Endodermal cell (in vitro differentiated cells): ENCODE data around the gene GHRHR. TPM values are rescaled to one million over a fixed set of nuclear protein-coding genes. Genes with fewer than 3 reads are reported as not detected.

ENCODE experiments used
- DNase-seq: peaks from one replicate; pipeline ENCODE4 v3.0.0-alpha.2; 2017
- H3K27ac ChIP-seq: 2 replicates; pipeline ENCODE4 v1.5.1; 2013; ENCODE audit warnings: mild to moderate bottlenecking, low read depth, low read length, moderate library complexity
- H3K27me3 ChIP-seq: 2 replicates; pipeline ENCODE4 v1.6.1; 2013; ENCODE audit warnings: mild to moderate bottlenecking, low read length, moderate library complexity; ENCODE audit not compliant: insufficient read depth, control insufficient read depth, poor library complexity, severe bottlenecking
- H3K36me3 ChIP-seq: 2 replicates; pipeline ENCODE4 v1.7.0; 2013; ENCODE audit warnings: mild to moderate bottlenecking, low read length, moderate library complexity; ENCODE audit not compliant: control insufficient read depth, insufficient read depth
- H3K4me1 ChIP-seq: one replicate; pipeline ENCODE4 v1.7.0; 2013; ENCODE audit warnings: low read length; ENCODE audit not compliant: control insufficient read depth, insufficient read depth
- H3K4me3 ChIP-seq: 2 replicates; pipeline ENCODE4 v1.5.1; 2013; ENCODE audit warnings: mild to moderate bottlenecking, low read length, moderate library complexity
- H3K9ac ChIP-seq: 2 replicates; pipeline ENCODE4 v1.6.1; 2013; ENCODE audit warnings: mild to moderate bottlenecking, low read length, moderate library complexity; ENCODE audit not compliant: poor library complexity, severe bottlenecking; ENCODE audit errors: extremely low read depth
- H3K9me3 ChIP-seq: 2 replicates; pipeline ENCODE4 v1.6.1; 2013; ENCODE audit warnings: mild to moderate bottlenecking, low read length, moderate library complexity; ENCODE audit not compliant: control insufficient read depth
- H3K27ac Mint-ChIP-seq: 2 replicates; pipeline ENCODE4 v1.8.0; 2020; ENCODE audit warnings: mixed read lengths
- H3K27me3 Mint-ChIP-seq: 2 replicates; pipeline ENCODE4 v1.8.0; 2021; ENCODE audit warnings: mild to moderate bottlenecking, mixed read lengths; ENCODE audit not compliant: insufficient read depth
- H3K36me3 Mint-ChIP-seq: 2 replicates; pipeline ENCODE4 v1.8.0; 2020; ENCODE audit warnings: low read depth, mixed read lengths
- H3K4me1 Mint-ChIP-seq: 2 replicates; pipeline ENCODE4 v1.8.0; 2020; ENCODE audit warnings: mixed read lengths
- H3K4me3 Mint-ChIP-seq: 2 replicates; pipeline ENCODE4 v1.8.0; 2020; ENCODE audit warnings: mild to moderate bottlenecking, moderate library complexity, mixed read lengths
- H3K9me3 Mint-ChIP-seq: 2 replicates; pipeline ENCODE4 v1.8.0; 2020; ENCODE audit warnings: mild to moderate bottlenecking, mixed read lengths
- WGBS, 2 experiments: methylation state at CpG; one replicate each; pipeline versions ENCODE4 v1.1.5 to v1.1.7; 2013; ENCODE audit warnings: missing lambda C conversion rate in 2 of 2, mixed read lengths in 1 of 2; ENCODE audit not compliant: insufficient coverage in 1 of 2, insufficient read length in 1 of 2; 5-methylcytosine and 5-hydroxymethylcytosine counted together
- total RNA-seq, 2 donors: library from RNA; stranded (reverse); fragmentation: NEBNext Ultra II Directional in 1 of 2; extraction: Animal tissue kit (Norgen Biotek cat#: 25700) in 1 of 2; gene quantifications; 2 replicates in 1 of 2; 3 replicates in 1 of 2; pipeline ENCODE4 v1.2.1, GENCODE V29; 2021
- TF ChIP-seq, protein P1 (sequence below): fragments of 200-600 bp; sonication (generic); conservative IDR thresholded peaks from 2 replicates; pipeline ENCODE4 v1.5.0; 2021; ENCODE audit warnings: antibody characterized with exemption, mild to moderate bottlenecking

Gene GHRHR
- total RNA-seq, 2 donors from 2014 or later = not detected

DNA sequence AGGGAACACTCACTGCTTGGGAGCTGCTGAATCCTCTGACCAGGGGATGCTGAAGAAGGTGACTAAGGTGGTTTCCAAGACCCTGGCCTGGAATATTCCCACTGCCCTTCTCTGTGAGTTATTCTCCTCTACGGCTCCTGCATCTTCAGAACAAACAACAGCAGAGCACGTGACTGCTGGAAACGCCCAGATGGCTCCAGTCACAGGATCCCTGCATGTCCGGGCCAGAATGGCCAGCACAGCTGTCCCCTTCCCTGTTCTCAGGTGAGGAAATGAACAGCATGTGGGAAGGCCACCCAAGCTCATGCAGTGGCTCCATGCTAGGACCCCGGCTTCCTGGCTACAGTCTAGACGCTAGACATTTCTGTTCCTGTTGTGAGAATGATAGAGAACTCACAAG, 43.1 kb downstream of the GHRHR start:
- TF ChIP-seq, protein P1, sequence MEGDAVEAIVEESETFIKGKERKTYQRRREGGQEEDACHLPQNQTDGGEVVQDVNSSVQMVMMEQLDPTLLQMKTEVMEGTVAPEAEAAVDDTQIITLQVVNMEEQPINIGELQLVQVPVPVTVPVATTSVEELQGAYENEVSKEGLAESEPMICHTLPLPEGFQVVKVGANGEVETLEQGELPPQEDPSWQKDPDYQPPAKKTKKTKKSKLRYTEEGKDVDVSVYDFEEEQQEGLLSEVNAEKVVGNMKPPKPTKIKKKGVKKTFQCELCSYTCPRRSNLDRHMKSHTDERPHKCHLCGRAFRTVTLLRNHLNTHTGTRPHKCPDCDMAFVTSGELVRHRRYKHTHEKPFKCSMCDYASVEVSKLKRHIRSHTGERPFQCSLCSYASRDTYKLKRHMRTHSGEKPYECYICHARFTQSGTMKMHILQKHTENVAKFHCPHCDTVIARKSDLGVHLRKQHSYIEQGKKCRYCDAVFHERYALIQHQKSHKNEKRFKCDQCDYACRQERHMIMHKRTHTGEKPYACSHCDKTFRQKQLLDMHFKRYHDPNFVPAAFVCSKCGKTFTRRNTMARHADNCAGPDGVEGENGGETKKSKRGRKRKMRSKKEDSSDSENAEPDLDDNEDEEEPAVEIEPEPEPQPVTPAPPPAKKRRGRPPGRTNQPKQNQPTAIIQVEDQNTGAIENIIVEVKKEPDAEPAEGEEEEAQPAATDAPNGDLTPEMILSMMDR = no peak
- WGBS, 2 experiments = 85 to 91% methylated on average over 6 of the region's 6 CpGs
- no peak overlapping the region for H3K27ac Mint-ChIP-seq
- Histone ChIP-seq H3K27ac (no peak overlapping the region), H3K36me3 (no peaks in the 10 kb centered on the region), H3K9ac (no peak overlapping the region), H3K4me3 (no peak overlapping the region), H3K9me3 (peaks cover 9% of the 10 kb centered on the region), H3K27me3 (no peaks in the 10 kb centered on the region), H3K4me1 (peaks cover 6% of the 10 kb centered on the region)
- no peaks in the 10 kb centered on the region for H3K36me3 Mint-ChIP-seq
- H3K4me1 Mint-ChIP-seq = peaks cover 13% of the 10 kb centered on the region
- H3K4me3 Mint-ChIP-seq = no peak overlapping the region
- H3K27me3 Mint-ChIP-seq = peaks cover 7% of the 10 kb centered on the region
- DNase-seq = no peak
- peaks cover 6% of the 10 kb centered on the region for H3K9me3 Mint-ChIP-seq

DNA sequence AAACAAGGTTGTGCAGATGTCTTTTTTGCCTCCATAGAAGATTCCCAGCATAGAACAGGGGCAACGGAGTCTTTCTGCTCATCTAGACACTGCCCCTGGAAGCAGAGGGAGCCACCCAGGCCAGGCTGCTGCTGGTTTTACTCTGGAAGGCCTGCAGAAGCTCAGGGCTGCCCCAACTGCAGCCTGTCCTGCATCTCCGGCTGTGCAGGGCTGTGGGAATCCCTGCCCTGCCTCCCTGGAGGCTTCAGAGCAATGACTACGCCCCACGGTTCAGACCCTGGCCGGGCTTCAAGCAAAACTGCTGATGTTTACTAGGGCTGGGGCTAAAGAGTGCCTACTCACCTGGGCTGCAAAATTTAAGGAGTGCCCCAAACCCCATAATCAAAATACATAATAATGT, 43.9 kb downstream of the GHRHR start:
- Histone ChIP-seq H3K36me3 (no peaks in the 10 kb centered on the region), H3K9ac (no peak overlapping the region), H3K4me3 (no peak overlapping the region), H3K4me1 (peaks cover 6% of the 10 kb centered on the region), H3K27ac (no peak overlapping the region), H3K9me3 (peaks cover 9% of the 10 kb centered on the region), H3K27me3 (no peaks in the 10 kb centered on the region)
- Mint-ChIP-seq H3K27ac (no peak overlapping the region), H3K9me3 (peaks cover 6% of the 10 kb centered on the region), H3K27me3 (peaks cover 7% of the 10 kb centered on the region), H3K4me1 (peaks cover 13% of the 10 kb centered on the region), H3K4me3 (no peak overlapping the region), H3K36me3 (no peaks in the 10 kb centered on the region)
- no peak for DNase-seq
- TF ChIP-seq, protein P1 = no peak
- 81 to 100% methylated on average over 1 to 5 of the region's 5 CpGs for WGBS, 2 experiments

- TF ChIP-seq, protein P1 = no peak
- no peaks in the 10 kb centered on the region for H3K4me1 ChIP-seq
- WGBS, 2 experiments = 91% methylated on average over 3 of the region's 3 CpGs; no CpG with 5 or more reads in 1 of the 2 experiments
- Mint-ChIP-seq H3K36me3 (no peaks in the 10 kb centered on the region), H3K4me3 (no peak overlapping the region), H3K27me3 (peaks cover 7% of the 10 kb centered on the region), H3K9me3 (no peaks in the 10 kb centered on the region), H3K4me1 (peaks cover under 1% of the 10 kb centered on the region), H3K27ac (no peak overlapping the region)
- no peaks in the 10 kb centered on the region for H3K27me3 ChIP-seq
- no peak overlapping the region for H3K9ac ChIP-seq
- H3K27ac ChIP-seq = no peak overlapping the region
- no peak for DNase-seq
- H3K9me3 ChIP-seq = no peaks in the 10 kb centered on the region
- H3K36me3 ChIP-seq = no peaks in the 10 kb centered on the region
- no peak overlapping the region for H3K4me3 ChIP-seq
Observed at GRCh38 chr7:31014826-31015225, 51.1 kb downstream of the GHRHR start.
